Nephron progenitor cell (in vitro differentiated cells): ENCODE measurements around the gene ZSCAN21.

Source experiments
- DNase-seq: peaks from one replicate; pipeline ENCODE4 v3.0.0; 2021
- H3K27ac Mint-ChIP-seq: 2 replicates; pipeline ENCODE4 v1.8.0; 2021; ENCODE audit warnings: mild to moderate bottlenecking, moderate library complexity, mixed read lengths
- H3K27me3 Mint-ChIP-seq: 2 replicates; pipeline ENCODE4 v1.8.0; 2021; ENCODE audit warnings: mild to moderate bottlenecking, low read depth, mixed read lengths; ENCODE audit not compliant: poor library complexity
- H3K36me3 Mint-ChIP-seq: 2 replicates; pipeline ENCODE4 v1.8.0; 2021; ENCODE audit warnings: low read depth, mixed read lengths
- H3K4me1 Mint-ChIP-seq: 2 replicates; pipeline ENCODE4 v1.8.0; 2021; ENCODE audit warnings: mixed read lengths
- H3K4me3 Mint-ChIP-seq: 2 replicates; pipeline ENCODE4 v1.8.0; 2021; ENCODE audit warnings: mild to moderate bottlenecking, moderate library complexity, mixed read lengths
- H3K9me3 Mint-ChIP-seq: 2 replicates; pipeline ENCODE4 v1.8.0; 2021; ENCODE audit warnings: mild to moderate bottlenecking, moderate library complexity, mixed read lengths
- TF ChIP-seq, protein P1 (sequence below): fragments of 200-600 bp; sonication (generic); IDR thresholded peaks from 2 replicates; pipeline ENCODE4 v1.5.0; 2021; ENCODE audit warnings: antibody characterized with exemption

Gene ZSCAN21

GRCh38 chr7:100035876-100036275 lies 13.7 kb upstream of the ZSCAN21 start:
- no peak overlapping the region for H3K27ac Mint-ChIP-seq
- peaks cover 97% of the 10 kb centered on the region for H3K36me3 Mint-ChIP-seq
- TF ChIP-seq, protein P1, sequence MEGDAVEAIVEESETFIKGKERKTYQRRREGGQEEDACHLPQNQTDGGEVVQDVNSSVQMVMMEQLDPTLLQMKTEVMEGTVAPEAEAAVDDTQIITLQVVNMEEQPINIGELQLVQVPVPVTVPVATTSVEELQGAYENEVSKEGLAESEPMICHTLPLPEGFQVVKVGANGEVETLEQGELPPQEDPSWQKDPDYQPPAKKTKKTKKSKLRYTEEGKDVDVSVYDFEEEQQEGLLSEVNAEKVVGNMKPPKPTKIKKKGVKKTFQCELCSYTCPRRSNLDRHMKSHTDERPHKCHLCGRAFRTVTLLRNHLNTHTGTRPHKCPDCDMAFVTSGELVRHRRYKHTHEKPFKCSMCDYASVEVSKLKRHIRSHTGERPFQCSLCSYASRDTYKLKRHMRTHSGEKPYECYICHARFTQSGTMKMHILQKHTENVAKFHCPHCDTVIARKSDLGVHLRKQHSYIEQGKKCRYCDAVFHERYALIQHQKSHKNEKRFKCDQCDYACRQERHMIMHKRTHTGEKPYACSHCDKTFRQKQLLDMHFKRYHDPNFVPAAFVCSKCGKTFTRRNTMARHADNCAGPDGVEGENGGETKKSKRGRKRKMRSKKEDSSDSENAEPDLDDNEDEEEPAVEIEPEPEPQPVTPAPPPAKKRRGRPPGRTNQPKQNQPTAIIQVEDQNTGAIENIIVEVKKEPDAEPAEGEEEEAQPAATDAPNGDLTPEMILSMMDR = no peak
- peaks cover 46% of the 10 kb centered on the region for H3K9me3 Mint-ChIP-seq
- H3K27me3 Mint-ChIP-seq = no peaks in the 10 kb centered on the region
- no peaks in the 10 kb centered on the region for H3K4me1 Mint-ChIP-seq
- DNase-seq = no peak
- H3K4me3 Mint-ChIP-seq = no peak overlapping the region

DNA sequence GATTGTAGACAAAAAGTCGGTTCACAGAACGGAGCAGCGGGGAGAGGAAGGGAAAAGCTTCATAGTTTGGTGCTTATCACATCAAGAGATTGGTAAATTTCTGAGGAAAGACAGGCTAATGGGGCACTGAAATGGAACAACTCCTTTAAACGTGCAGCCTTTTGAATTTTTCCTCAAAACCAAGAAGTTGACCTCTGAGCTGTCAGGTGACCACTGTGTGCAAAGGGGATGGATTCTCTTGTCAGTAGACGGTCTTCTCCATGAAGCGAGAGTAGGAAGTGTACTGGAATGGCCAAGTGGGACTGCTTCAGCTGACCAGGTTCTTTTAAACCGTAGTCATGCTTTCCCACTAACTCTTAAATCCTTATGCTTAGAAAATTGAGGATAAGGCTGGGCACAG lies 11.2 kb upstream of the ZSCAN21 start:
- TF ChIP-seq, protein P1 = no peak
- peaks cover 31% of the 10 kb centered on the region for H3K9me3 Mint-ChIP-seq

DNA sequence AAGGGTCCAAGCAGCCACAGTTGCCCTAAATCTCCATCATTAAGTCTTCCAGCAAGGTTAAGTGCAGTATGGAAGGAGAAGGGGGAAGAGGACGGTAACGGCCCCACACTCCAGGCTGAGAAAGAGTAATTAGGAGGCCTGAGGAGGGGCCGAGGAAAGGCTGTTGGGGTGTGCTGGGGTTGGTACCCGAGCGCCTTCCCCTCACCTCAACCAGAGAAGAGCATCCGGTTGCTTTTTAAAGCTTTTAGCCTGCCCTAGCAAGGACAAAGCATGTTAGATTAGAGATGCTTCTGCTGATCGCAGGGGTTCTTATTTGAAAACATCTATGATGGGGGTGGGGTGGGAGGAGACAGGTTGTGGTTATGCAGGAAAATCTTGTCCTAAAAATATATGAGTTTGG lies 9.0 kb upstream of the ZSCAN21 start:
- H3K4me3 Mint-ChIP-seq = no peak overlapping the region

More for the DNA sequence above, 11.2 kb upstream of the ZSCAN21 start:
- Mint-ChIP-seq H3K27me3 (no peaks in the 10 kb centered on the region), H3K27ac (no peak overlapping the region), H3K4me3 (no peak overlapping the region), H3K4me1 (no peaks in the 10 kb centered on the region), H3K36me3 (peaks cover 87% of the 10 kb centered on the region)
- DNase-seq = no peak

GRCh38 chr7:100044718-100045117 lies 4.9 kb upstream of the ZSCAN21 start:
- TF ChIP-seq, protein P1 = no peak
- H3K36me3 Mint-ChIP-seq = peaks cover 29% of the 10 kb centered on the region
- H3K9me3 Mint-ChIP-seq = peaks cover 4% of the 10 kb centered on the region
- DNase-seq = no peak
- H3K4me3 Mint-ChIP-seq = no peak overlapping the region
- no peak overlapping the region for H3K27ac Mint-ChIP-seq
- no peaks in the 10 kb centered on the region for H3K4me1 Mint-ChIP-seq
- peaks cover 6% of the 10 kb centered on the region for H3K27me3 Mint-ChIP-seq

More for the DNA sequence above, 9.0 kb upstream of the ZSCAN21 start:
- no peak for DNase-seq
- Mint-ChIP-seq H3K9me3 (peaks cover 15% of the 10 kb centered on the region), H3K27me3 (no peaks in the 10 kb centered on the region), H3K36me3 (peaks cover 69% of the 10 kb centered on the region), H3K4me1 (no peaks in the 10 kb centered on the region), H3K27ac (no peak overlapping the region)
- TF ChIP-seq, protein P1 = no peak

DNA sequence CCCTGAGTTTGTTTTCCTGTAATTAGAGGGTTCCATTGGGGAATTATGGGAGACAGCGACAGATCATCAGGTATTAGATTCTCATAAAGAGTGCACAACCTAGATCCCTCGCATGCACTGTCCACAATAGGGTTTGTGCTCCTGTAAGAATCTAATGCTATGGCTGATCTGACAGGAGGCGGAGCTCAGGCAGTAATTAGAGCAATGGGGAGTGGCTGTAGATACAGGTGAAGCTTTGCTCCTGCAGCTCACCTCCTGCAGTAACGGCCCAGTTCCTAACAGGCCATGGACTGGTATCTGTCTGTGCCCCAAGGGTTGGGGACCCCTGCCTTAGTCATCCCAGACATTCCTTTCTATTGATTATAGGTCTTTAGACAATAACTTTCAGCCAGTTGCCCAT lies 894 bp upstream of the ZSCAN21 start:
- Mint-ChIP-seq H3K4me1 (peaks cover 16% of the 10 kb centered on the region), H3K27ac (no peak overlapping the region), H3K36me3 (peaks cover 26% of the 10 kb centered on the region), H3K27me3 (peaks cover 6% of the 10 kb centered on the region), H3K9me3 (peaks cover 4% of the 10 kb centered on the region), H3K4me3 (peak overlapping the region; percentile 70)
- TF ChIP-seq, protein P1 = no peak
- no peak for DNase-seq

DNA sequence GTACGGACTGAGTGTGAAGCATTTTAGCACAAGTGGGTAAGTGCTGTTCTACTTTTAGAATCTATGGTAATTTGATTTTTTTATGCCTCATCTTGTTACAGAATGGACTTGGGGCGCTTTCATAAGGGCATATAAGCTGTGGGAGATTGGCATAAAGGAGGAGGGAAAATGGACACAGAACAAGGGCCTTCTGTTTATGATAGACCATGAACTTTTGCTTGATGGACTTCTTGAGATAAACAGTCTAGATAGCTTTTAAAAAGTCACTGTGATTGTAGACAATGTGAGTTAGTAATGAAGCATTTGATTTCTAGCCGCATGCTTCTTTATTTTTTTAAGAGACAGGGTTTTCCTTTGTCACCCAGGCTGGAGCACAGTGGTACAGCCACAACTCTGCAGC lies 2.0 kb downstream of the ZSCAN21 start:
- peak overlapping the region; percentile 77 for H3K4me3 Mint-ChIP-seq
- H3K27me3 Mint-ChIP-seq = peaks cover 6% of the 10 kb centered on the region
- no peak for DNase-seq
- H3K4me1 Mint-ChIP-seq = peaks cover 16% of the 10 kb centered on the region
- no peaks in the 10 kb centered on the region for H3K9me3 Mint-ChIP-seq
- TF ChIP-seq, protein P1 = no peak
- H3K36me3 Mint-ChIP-seq = peaks cover 21% of the 10 kb centered on the region
- peak overlapping the region; percentile 32 for H3K27ac Mint-ChIP-seq
